Activated CD8-positive, alpha-beta memory T cell treated with anti-CD3 and anti-CD28 coated beads, Interleukin-2, amount 50 U/mL, for 24 hours (primary cell): ENCODE data around the gene TMEM101.
"Not testable (repeated sequence)": the region's sequence is repeated elsewhere in the genome, so short reads cannot be mapped to it uniquely, and the experiment has no call there.

Source experiments
- DNase-seq: peaks from one replicate; pipeline ENCODE4 v3.0.0-alpha.2; 2020; ENCODE audit errors: extremely low read depth

TMEM101 gene

GRCh38 chr17:44014437-44015172 lies at the start of gene TMEM101:
TMEM101 (minus strand) TSS chr17:44014963; CDS start chr17:44014952, 11 bp downstream.
- DNase-seq: peak; percentile 79

- no peak for DNase-seq
Observed at GRCh38 chr17:44063704-44064639, 49.2 kb upstream of the TMEM101 start.

DNA sequence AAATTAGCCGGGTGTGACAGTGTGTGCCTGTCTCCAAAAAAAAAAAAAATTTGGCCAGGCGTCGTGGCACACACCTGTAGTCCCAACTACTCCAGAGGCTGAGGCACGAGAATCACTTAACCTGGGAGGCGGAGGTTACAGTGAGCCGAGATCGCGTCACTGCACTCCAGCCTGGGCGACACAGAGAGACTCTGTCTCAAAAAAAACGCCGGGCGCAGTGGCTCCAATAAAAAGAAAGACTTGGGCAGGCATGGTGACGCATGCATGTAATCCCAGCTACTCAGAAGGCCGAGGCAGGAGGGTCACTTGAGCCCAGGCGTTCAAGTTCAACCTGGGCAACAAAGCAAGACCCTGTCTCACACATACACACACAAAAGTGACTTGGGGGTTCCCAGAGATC lies 48.1 kb upstream of the TMEM101 start:
- no peak for DNase-seq

DNA sequence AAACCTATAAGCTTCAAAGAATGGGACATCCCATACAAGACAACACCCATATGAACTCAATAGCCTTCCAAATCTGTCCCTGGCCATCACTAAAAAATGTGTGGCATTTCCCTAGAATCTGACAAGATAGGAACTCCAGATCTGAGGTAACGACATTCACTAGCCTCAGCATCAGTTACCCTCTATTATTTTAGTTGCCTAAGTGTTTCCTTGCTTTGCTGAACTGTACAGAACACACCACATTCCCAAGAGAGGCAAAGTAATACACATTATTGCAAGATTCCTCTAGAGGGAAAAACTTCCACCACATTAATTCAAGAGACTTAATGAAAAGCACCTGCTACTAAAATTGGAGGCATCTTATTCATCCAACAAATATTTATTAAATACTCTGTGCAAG lies 46.7 kb upstream of the TMEM101 start:
- no peak for DNase-seq

DNA sequence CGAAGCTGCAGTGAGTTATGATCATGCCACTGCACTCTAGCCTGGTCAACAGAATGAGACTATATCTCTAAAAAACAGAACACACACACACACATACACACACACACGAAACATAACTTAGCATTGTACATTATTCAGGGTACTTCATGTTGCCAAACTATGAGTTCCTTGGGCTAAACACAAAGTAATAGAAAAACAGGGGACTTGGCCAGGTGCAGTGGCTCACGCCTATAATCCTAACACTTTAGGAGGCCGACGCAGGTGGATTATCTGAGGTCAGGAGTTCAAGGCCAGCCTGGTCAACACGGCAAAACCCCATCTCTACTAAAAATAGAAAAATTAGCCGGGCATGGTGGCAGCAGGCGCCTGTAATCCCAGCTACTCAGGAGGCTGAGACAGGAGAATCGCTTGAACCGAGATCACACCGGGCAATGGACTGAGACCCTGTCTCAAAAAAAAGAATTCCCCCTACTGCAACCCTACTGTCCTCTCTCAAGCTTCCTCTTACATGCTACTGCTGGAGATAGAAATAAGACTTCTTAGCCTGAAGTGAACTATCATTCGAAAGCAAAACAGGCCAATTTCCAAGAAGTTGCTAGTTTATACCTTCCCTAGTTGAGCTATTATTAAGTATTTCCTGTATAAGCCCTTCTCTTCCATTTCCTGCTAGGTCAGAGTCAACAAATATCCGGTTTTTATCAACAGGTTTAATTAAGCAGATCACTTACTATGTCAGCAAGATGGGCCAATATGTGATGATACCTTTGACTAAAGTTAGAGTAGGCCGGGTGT lies 44.5 kb upstream of the TMEM101 start:
- DNase-seq: no peak

DNA sequence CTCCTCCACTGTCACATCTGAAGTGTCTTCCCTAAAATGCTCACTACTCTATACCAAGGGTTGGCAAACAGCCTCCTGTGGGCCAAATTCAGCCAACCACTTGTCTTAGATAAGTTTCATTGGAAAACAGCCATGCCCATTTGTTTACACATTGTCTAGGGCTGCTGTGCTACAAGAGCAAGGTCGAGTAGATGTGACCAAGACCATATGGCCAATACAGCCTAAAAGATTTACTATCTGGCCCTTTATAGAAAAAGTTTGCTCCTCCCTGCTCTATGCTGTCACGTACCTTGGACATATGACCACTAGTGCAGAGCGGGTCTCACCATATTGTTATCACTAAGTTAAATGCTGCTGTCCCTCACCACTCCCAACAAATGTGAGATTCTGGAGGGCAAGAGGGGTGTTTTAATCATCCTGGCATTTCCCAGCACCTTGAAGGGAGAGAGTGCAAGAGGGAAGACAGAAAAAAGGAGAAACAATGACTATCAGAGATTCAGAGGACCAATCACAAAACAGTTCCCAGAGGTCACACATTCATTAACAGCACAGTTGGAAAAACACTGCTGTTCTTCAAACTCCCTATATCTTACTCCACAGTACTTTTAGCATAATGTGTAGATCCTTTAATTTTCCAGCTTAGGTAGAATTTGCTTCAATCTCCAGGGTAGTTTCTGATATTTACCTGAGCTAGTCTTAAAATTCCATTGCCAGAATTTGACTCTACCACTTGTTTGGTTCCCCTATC lies 38.5 kb upstream of the TMEM101 start:
- DNase-seq: no peak

DNA sequence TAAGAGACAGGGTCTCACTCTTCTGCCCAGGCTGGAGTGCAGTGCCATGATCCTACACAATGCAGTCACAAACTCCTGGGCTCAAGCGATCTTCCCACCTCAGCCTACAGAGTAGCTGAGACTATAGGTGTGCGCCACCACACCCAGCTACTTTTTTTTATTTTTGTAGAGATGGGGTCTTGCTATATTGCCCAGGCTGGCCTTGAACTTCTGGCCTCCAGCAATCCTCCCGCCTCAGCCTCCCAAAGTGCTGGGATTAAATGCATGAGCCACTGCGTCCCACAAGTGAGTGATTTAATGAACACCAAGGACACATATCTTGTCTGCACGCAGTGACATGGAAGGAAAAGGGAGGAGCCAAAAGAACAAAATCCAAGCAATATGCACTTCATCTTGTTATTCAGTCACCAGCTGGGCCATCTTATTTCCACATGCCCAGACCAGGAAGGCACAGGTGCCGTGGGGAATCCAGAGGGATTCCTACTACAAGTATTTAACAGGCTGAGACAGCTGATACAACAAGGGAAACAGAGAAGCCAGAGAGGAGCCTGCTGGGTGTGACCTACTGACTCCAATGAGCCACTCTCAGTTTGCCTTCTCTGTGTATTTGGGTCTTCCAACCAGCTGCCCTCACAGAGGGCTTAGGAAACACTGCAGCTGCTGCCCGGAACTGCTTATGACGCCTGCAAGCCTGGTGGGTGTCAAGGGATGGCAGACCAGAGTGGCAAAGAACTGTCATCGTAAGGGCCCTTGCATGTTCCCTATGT lies 34.7 kb upstream of the TMEM101 start:
- no peak for DNase-seq

- not testable (repeated sequence) for DNase-seq
Observed at GRCh38 chr17:44046893-44047292, 32.1 kb upstream of the TMEM101 start.

DNA sequence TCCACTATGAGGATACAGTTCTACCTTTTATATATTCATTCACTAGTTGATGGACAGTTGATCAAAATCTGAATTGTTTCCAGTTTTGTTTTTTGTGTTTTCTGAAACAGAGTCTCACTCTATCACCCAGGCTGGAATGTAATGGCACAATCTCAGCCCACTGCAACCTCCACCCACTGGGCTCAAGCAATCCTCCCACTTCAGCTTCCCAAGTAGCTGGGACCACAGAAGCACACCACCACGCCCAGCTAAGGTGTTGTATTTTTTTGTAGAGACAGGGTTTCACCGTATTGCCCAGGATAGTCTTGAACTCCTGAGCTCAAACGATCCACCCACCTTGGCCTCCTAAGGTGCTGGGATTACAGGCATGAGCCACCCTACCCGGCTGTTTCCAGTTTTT lies 30.7 kb upstream of the TMEM101 start:
- DNase-seq: no peak

DNA sequence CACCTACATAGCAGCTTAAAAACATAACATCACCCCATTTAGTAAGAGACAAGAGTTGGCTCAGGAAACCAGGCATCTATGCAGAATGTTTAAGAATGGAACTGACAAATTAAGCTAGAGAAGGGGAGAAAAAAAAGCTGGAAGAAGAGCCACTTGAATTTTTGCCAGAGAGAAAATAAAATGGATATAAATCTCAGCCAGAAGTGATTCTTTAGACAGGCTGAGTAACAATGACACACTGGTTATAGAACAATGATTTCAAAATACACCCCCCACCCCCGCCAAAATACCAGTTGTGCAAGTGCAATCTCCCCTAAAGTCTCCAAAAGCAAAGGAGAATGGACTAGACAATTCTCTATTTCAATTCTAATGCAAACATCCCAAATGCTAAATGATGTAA lies 29.3 kb upstream of the TMEM101 start:
- DNase-seq: no peak

DNA sequence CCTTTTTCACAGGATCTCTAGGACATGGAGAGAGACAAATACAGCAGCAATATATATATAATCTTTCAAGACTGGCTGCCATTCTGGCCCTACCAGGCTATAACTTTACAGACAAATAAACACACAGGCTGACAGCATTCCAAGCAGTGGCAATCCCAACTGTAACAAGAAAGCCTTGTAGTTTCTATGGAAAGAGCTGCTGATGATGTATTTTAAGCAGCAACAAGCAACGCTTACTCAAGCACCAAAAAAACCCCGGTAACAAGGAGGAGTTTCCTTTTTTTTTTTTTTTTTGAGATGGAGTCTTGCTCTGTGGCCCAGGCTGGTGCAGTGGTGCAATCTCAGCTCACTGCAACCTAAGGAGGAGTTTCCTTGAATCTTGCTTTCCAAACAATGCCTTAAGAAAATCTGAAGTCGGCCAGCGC lies 28.5 kb upstream of the TMEM101 start:
- no peak for DNase-seq

DNA sequence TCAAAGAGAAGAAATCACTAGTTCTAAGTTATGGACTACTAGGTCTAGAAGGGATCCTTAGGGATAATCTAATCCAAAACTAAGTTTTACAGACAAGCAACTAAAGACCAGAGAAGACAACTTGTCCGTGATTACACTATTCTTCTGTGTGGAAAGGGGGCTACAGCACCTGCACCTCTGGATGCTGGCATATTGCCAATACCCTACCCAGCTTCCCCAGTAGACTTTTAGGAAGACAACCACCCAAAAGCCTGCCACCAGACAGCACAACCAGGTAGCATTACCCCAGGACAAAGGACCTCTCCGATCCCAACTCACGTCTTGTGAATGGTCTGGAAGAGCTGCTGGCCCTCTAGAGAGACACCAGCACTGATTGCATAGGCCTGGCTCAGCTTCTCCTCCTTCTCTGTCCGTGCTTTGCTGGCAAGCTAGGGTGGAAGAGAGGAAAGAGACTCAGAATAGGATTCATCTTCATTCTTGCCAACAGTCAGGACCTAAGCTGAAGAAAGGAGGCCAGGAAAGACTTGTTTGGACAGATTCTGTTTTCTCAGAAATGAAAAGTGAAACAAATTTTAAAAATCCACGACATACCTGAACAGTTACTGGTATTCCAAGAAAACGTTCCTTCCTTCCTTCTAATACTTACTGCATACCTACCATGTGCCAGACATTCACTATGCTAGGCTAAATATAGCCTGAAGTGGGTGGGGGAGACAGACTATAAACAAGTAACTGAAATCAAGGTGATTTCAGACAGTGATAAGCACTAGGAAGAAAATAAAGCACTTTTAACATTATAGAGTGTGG lies 25.3 kb upstream of the TMEM101 start:
- DNase-seq: no peak

DNA sequence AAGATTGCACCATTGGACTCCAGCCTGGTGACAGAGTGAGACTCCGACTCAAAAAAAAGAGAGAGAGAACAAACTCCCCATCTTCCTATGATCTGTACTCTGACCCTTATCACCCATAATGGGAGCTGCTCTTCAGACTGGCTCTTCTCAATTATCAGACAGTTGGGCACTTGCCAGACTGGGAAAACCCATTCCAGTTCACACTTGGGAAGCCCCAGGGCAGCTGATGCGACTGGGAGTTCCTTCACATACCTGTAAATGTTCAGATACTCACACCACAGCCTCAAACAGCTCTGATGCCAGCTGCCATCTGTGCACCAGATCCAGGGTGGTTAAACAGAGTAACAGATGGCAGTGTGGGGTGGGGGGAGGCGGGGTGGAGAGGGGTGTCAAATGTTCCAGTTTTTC lies 23.8 kb upstream of the TMEM101 start:
- no peak for DNase-seq

- DNase-seq: no peak
Observed at GRCh38 chr17:44037471-44037870, 22.7 kb upstream of the TMEM101 start.

GRCh38 chr17:44034688-44035087 lies 19.9 kb upstream of the TMEM101 start:
- not testable (repeated sequence) for DNase-seq

GRCh38 chr17:44033861-44034408 lies 19.2 kb upstream of the TMEM101 start:
- no peak for DNase-seq

GRCh38 chr17:44030482-44030881 lies 15.7 kb upstream of the TMEM101 start:
- DNase-seq: no peak

- DNase-seq: no peak
Observed at GRCh38 chr17:44029736-44030135, 15.0 kb upstream of the TMEM101 start.

GRCh38 chr17:44024853-44025252 lies 10.1 kb upstream of the TMEM101 start:
- DNase-seq: no peak
